Mammary epithelial cell (primary cell): Measurements from ENCODE around the gene RBP2.

Source experiments
- CTCF ChIP-seq, 2 donors: IDR thresholded peaks in 1 of 2; conservative IDR thresholded peaks in 1 of 2; 2 replicates each; pipeline ENCODE4 v1.5.1; 2011 to 2012; ENCODE audit warnings: inconsistent platforms in 2 of 2, low read length in 2 of 2, mild to moderate bottlenecking in 2 of 2, control low read depth in 1 of 2, low read depth in 1 of 2; ENCODE audit not compliant: insufficient read depth in 1 of 2; ENCODE audit errors: extremely low read depth in 1 of 2
- EZH2 ChIP-seq: IDR thresholded peaks from 2 replicates; pipeline ENCODE4 v1.6.1; 2012; ENCODE audit warnings: low read length, inconsistent platforms, borderline replicate concordance

- TF ChIP-seq CTCF (conservative IDR thresholded peaks at IDR 0.05 in 1 of 2, IDR thresholded peaks at IDR 0.05 in 1 of 2; ENCODE audit: extremely low read depth in 1 of 2, insufficient read depth in 1 of 2, low read depth in 1 of 2, low read length in 2 of 2) (peak; percentile 31 to 67), EZH2 (no peak)
Measured at GRCh38 chr3:139434764-139435307, 41.5 kb downstream of the RBP2 start.
